ENCODE results near the gene ABHD2. TPM values are rescaled to one million over a fixed set of nuclear protein-coding genes. Genes with fewer than 3 reads are reported as not detected.

Gene ABHD2
- total RNA-seq, 1 experiment from 2014 or later = 15.6 TPM

- Histone ChIP-seq H2BK5ac (ENCODE audit: insufficient read length, low read length) (no peak within 1 kb of the TSS), H3K23me2 (ENCODE audit: insufficient read length, low read depth, low read length, poor library complexity, severe bottlenecking) (peaks cover 17% of the 10 kb centered on the region), H3K14ac (ENCODE audit: insufficient read depth, low read length) (peak within 1 kb of the TSS; percentile 73; the same call in 1 of the 2 replicates), H2AK5ac (ENCODE audit: insufficient read length, low read length) (no peak within 1 kb of the TSS), H4K20me1 (ENCODE audit: control insufficient read depth, insufficient read depth, insufficient read length) (no peaks in the 10 kb centered on the region), H3T11ph (ENCODE audit: low read length) (no peak within 1 kb of the TSS), H4K8ac (replicated peaks; ENCODE audit: insufficient read length, low read depth, low read length) (no peak within 1 kb of the TSS), H3K4ac (ENCODE audit: low read depth, low read length) (no peak within 1 kb of the TSS), H3K79me2 (ENCODE audit: insufficient read depth, low read length) (peaks cover 14% of the 10 kb centered on the region; the same call in 1 of the 2 replicates), H3K9ac (ENCODE audit: extremely low read depth, insufficient read length, low read length) (peak within 1 kb of the TSS; percentile 94), H4K91ac (ENCODE audit: insufficient read length, low read depth, low read length) (no peak within 1 kb of the TSS), H3K27ac (ENCODE audit: insufficient read length, low read depth, low read length) (no peak within 1 kb of the TSS), H3K4me1 (ENCODE audit: insufficient read depth, low read length) (no peaks in the 10 kb centered on the region), H3K9me3 (ENCODE audit: control insufficient read depth, low read depth, low read length) (no peaks in the 10 kb centered on the region), H3K56ac (ENCODE audit: insufficient read length, low read depth, low read length) (no peak within 1 kb of the TSS), H2AFZ (ENCODE audit: low read length) (peak within 1 kb of the TSS; percentile 85), H3K79me1 (ENCODE audit: insufficient read depth, low read depth, low read length, poor library complexity, severe bottlenecking) (peaks cover 2% of the 10 kb centered on the region), H3K18ac (ENCODE audit: insufficient read length, low read depth, low read length) (no peak within 1 kb of the TSS), H2BK20ac (ENCODE audit: low read depth, low read length, poor library complexity, severe bottlenecking) (no peak within 1 kb of the TSS), H4K5ac (ENCODE audit: insufficient read length, low read depth, low read length) (no peak within 1 kb of the TSS), H2BK120ac (ENCODE audit: low read depth, low read length, poor library complexity, severe bottlenecking) (no peak within 1 kb of the TSS), H3K23ac (ENCODE audit: insufficient read length, low read depth, low read length) (no peak within 1 kb of the TSS), H3K4me2 (ENCODE audit: insufficient read depth, insufficient read length, low read length) (peak within 1 kb of the TSS; percentile 80), H2BK12ac (ENCODE audit: insufficient read length, low read depth, low read length) (no peak within 1 kb of the TSS), H3K27me3 (ENCODE audit: insufficient read depth, low read length) (no peaks in the 10 kb centered on the region; the same call in 1 of the 2 replicates), H2BK15ac (ENCODE audit: low read depth, low read length) (no peak within 1 kb of the TSS)
- Mint-ChIP-seq H3K4me1 (peaks cover 21 to 27% of the 10 kb centered on the region in 2 experiments), H3K4me3 (peak within 1 kb of the TSS; percentile 96 to 98), H3K27ac (peak within 1 kb of the TSS; percentile 58 to 97 (median 88); a peak in 5 of 7 replicates), H3K36me3 (ENCODE audit: insufficient read depth in 1 of 3, low read depth in 3 of 3) (peaks cover 27 to 30% (median 29%) of the 10 kb centered on the region in 3 experiments), H3K27me3 (ENCODE audit: low read depth) (peaks cover 16% of the 10 kb centered on the region), H3K9me3 (peaks cover 9 to 15% of the 10 kb centered on the region in 2 experiments)
- peak; percentile 63 for TF ChIP-seq CTCF (conservative IDR thresholded peaks at IDR 0.05)
- DNase-seq = peak; percentile 96
- no CpG with 5 or more reads among the region's 69 CpGs for WGBS (ENCODE audit: extremely low coverage, insufficient read length, low lambda C conversion rate)
These were observed 155.7 kb downstream of the ABHD2 start, which contains the start of gene FANCI for GRCh38 chr15:89243691-89244573. Gene FANCI, plus strand, starts transcription at chr15:89243979. Its CDS starts 3,669 bp downstream, at chr15:89247648.
